HG02852 (cell line): ENCODE data around the gene OSM.
"Not testable (repeated sequence)": the region's sequence is repeated elsewhere in the genome, so short reads cannot be mapped to it uniquely, and the experiment has no call there.

Experiments used
- ATAC-seq: cut with Tn5 transposase; IDR thresholded peaks from one replicate; pipeline ENCODE4 v1.9.1; 2021; ENCODE audit warnings: mild to moderate bottlenecking, moderate library complexity; ENCODE audit not compliant: unreplicated experiment

The OSM gene

DNA sequence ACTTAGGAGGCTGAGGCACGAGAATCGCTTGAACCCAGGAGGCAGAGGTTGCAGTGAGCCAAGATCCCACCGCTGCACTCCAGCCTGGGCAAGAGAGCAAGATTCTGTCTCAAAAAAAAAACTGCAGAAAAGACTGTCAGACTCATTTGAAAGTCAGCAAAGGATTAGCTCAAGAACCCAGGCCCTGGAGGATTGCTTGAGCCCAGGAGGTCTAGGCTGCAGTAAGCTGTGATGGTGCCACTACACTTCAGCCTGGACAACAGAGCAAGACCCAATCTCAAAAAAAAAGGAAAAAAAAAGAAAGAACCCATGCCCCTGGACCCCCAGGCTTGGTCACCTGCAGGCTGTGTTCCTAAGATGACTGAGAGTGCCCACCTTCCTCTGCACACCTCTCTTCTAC is 36.3 kb downstream of the OSM start:
- ATAC-seq: no peak

DNA sequence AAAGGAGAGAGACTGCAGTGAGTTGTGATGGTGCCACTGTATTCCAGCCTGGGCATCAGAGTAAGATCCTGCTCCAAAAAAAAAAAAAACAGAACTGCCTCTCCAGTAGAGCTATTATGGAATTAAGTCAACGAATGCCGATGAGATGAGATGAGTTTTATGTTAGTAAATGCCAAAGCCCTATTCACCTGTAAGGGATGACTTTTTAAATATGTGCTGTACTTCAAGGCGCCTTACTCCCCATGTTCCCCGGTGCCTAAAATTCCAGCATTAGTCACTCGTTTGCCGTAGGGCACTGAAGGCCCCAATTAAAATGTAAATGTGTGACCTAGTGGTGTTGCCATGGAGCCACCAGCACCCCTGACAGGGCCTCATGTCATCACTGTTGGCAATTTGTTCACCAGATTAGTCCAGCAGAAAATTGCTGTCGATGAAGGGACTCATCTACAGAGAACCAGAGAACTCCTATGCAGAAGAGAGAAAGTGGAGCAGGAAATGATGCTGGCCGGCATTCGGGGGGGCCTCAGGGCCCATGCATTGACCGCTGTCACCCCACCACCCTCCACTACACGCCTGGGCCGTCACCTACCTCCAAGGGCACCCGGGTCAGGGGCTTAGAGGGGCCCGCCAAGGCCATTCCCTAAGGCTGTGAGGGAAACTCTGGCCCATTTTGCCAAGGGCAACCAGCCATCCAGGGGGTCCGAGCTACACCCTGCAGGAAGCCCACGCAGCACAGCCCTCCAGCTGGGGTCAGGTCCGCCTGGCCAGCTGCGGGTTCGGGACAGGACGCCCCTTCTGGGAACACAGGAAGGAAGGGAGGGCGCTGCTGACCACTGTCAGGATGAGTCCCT is 37.9 kb downstream of the OSM start:
- no peak for ATAC-seq

GRCh38 chr22:30227438-30228228 is 39.0 kb downstream of the OSM start:
- ATAC-seq: no peak

DNA sequence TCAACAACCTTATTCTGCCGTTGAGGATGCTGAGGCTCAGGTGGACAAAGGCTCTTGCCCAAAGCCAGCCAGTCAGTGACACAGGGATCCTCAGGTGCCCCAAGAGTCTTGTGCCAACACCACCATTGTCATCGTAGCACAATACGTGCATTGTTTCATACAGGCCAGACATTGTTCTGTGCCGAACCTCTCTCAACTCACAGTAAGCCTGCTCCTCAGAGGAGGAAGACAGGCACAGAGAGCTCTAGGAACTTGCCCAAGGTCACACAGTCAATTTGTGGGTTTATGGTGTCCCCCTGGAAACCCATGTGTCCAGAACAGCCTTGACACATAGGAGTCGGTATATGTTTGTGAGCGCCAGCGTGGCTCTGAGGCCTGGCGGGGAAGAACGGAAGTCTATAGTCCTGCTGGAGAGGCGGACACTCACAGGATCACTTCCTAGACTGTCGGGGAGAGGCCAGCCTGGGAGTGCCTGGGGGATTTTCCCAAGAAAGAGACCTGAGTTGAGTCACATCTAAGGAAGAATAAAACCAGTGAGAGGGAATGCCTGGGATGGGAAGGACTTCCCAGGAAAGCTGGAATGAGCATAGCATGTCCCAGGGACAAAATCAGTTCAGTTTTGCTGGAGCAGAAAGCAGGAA is 40.3 kb downstream of the OSM start:
- ATAC-seq: no peak

DNA sequence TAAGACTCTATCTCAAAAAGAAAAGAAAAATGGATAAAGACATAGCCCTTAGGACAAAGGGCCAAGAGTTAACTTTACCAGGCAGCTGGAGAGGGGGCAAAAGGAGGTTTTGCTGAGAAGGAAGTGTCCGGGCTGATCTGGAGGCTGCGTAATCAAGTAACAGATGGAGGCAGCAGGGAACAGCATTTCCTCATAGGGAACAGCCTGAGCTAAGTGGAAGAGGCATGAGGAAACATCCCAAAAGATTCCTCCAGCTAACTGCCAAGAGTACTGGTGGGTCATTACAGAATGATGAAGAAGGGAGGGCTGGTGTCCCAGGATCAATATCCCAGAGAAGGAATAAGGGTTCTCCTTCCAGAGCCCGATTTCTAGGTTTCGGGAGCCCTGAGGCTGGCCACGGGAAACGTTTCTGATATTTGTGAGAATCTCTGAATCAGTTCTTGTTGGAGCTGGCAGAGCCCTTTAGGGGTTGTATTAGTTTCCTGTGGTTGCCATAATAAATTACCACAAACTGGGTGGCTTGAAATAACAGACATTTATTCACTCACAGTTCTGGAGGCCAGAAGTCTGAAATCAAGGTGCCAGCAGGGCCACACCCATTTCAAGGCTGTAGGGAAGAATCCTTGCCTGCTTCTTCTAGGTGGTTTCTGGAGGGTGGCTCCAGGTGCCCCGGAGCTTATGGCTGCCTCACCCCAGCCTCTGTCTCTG is 41.3 kb downstream of the OSM start:
- ATAC-seq: no peak

DNA sequence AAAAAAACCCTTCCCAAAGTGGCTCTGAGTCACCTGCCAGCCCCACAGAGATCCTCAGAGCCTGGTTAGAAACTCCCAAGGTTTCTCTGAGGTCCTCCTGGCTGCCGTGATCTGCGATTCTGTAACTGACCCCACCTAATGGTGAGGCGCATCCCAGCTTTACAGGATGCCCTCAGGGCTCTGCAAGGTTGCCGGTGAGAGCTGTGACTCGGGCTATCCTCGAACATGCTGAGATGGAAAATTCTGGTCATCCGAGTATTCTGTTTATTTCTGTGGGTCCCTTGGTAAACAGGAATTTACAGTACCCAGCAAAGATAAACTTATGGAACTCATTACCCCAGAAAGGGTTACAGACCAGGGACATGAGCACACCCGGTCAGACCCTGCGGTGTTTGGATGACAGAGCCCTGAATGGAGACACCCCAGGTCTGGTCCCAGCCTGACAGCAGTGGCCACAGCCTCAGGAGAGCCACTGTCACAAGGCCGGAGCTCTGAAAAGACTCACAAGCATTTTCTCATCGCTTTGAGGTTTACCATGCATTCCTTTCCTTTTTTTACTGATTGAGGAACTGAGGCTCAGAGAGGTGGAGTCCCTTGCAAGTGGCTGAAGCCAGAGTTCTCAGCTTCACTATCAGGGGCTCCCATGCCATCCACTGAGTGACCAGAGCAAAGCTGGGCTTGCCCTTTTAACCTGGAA is 42.3 kb downstream of the OSM start:
- ATAC-seq: no peak

- ATAC-seq: no peak
Measured at GRCh38 chr22:30223303-30223702, 43.3 kb downstream of the OSM start.

- ATAC-seq: no peak
Measured at GRCh38 chr22:30222321-30222720, 44.3 kb downstream of the OSM start.

GRCh38 chr22:30221121-30221992 is 45.3 kb downstream of the OSM start:
- ATAC-seq: no peak

DNA sequence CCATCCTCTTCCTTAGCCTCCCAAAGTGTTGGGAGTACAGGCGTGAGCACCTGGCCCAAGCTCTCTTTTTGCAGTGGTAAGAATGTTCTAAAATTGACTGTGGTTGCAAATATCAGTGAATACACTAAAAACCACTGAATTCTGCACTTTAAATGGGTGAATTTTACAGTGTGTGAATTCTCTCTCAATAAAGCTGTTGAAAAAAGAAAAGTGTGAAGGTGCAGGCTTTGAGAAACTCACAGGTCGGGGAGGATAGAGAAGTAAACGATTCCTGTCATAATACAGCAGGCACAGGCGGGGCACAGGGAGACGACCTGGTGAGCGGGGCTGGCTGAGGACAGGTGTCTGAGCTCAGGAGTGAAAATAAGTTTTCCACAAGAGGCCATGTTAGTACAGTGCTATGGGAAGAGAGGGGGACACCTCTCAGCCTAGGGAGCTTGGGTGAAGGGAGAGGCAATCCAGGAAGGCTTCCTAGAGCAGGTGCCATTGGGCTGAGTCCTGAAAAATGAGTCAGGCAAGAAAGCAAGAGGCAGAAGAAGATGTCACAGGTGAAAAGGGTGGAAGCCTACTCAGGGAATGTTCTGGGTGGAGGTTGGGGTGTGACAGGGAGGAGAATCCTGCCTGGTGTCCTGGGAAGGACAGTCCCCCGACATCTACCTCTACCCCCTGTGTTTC is 46.2 kb downstream of the OSM start:
- no peak for ATAC-seq

DNA sequence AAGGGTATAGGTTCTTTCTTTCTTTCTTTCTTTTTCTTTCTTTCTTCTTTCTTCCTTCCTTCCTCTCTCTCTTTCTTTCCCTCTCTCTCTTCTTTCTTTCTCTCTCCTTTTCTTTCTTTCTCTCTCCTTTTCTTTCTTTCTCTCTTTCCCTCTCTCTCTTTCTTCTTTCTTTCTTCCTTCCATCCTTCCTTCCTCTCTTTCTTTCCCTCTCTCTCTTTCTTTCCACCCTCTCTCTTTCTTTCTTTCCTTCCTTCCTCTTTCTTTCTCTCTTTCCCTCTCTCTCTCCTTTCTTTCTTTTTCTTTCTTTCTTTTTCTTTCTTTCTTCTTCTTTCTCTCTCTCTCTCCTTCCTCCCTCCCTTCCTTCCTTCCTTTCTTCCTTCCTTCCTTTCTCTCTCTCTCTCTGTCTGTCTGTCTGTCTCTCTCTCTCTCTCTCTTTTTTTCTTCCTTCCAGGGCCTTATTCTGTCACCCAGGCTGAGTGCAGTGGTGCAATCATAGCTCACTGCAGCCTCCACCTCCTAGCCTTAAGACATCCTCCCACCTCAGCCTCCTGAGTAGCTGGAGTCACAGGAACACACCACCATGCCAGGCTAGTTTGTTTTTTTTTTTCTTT is 46.9 kb downstream of the OSM start:
- ATAC-seq: no peak

DNA sequence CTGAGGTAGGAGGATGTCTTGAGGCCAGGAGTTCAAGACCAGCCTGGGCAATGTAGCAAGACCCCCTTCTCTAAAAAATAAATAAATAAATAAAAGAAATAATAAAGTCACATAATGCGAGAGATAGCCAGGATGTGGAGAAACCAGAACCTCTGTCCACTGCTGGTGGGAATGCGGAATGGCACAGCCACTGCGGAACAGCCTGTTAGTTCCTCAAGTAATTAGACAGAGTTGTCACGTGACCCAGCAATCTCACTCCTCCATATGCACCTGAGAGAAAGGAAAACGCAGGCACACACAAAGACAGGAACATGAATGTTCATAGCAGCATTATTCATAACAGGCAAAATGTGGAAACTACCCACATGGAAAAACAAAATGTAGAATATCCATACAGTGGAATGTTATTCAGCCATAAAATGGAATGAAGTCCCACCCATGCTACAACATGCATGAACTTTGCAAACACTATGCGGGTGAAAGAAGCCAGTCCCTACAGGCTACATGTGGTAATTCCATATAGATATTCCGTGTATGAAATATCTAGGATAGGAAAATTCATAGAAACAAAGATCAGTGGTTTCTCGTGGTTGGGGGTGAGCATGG is 47.5 kb downstream of the OSM start:
- ATAC-seq: no peak

DNA sequence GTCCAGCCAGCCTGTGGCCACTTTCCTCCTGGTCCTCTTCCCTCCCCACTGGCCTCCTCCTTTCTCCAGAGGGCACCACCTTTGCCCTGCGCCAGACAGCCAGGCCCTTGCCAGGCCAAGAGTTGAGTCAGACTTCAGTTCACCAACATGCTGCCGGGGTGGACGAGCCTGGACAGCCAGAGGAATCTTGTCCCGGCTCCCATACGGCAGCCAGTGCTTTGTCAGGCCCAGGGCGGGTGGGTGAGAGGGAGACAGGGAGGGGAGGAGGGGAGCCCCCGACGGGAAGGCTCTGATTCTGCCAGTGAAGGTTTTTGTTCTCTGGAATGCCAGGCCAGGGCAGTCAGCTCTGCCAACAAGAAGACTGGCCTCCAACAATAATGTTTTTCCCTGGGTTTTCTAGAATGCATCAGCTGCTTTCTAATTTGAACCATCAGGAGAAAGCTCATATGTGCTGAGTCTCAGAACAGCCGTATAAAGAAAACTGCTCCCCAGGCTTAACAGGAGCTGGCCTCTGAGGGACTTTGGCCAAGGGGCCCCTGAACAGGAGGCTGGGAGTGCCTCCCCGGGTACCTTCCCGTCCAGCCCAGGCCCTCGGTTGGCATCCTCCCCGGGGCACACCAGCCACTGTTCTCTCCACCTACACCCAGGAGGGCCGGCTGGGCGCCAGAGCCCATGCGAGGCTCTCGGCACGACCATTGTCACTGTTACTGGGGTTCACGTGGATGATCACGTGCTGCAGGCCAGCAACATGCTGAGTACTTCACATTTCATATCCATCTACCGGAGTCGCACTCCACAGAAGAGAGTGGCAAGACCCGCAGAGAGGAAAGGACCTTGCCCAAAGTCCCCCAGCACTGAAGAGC is 48.7 kb downstream of the OSM start:
- ATAC-seq: no peak

GRCh38 chr22:30216710-30217109 is 49.9 kb downstream of the OSM start:
- no peak for ATAC-seq

GRCh38 chr22:30216272-30216671 is 50.4 kb downstream of the OSM start:
- ATAC-seq: not testable (repeated sequence)

GRCh38 chr22:30214703-30215407 is 51.8 kb downstream of the OSM start:
- no peak for ATAC-seq
